PC-3 (cell line): ENCODE data around the gene SLC1A2.

Experiments
- CTCF ChIP-seq: fragments of 300-600 bp; sonication (generic); conservative IDR thresholded peaks from 2 replicates; pipeline ENCODE4 v1.5.1; 2017; ENCODE audit warnings: antibody characterized with exemption, low read depth, mild to moderate bottlenecking, low read length
- EZH2phosphoT487 ChIP-seq: fragments of 300-600 bp; sonication (generic); IDR thresholded peaks from 2 replicates; pipeline ENCODE4 v1.6.1; 2018; ENCODE audit warnings: mild to moderate bottlenecking, antibody characterized with exemption, low read length, borderline replicate concordance

DNA sequence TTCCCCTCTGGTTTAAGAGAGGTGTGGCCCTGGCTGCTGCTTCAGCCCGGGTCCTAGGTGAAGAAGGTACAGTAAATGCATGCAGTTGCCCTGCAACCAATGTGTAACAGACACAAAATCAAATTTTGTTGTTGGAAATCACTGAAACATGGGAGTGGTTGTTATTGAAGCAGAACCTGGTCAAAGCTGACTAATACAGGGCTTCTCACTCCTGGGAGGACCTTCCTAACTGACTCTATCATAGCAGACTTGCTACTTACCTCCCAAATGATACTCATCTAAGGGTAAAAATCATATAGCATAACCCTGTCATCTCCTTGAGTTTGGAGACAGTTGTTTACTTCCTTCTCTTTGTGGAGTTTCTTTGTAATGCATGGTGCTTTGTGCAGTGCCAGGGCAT, 52.6 kb downstream of the SLC1A2 start:
- TF ChIP-seq CTCF (no peak), EZH2phosphoT487 (no peak)
